HG03097 (cell line): Measurements from ENCODE around the gene KSR2.

Experiments
- ATAC-seq: cut with Tn5 transposase; IDR thresholded peaks from one replicate; pipeline ENCODE4 v1.9.1; 2021; ENCODE audit not compliant: unreplicated experiment, low FRiP score

The KSR2 gene

GRCh38 chr12:117438809-117439208 lies 530.0 kb downstream of the KSR2 start:
- ATAC-seq: no peak

DNA sequence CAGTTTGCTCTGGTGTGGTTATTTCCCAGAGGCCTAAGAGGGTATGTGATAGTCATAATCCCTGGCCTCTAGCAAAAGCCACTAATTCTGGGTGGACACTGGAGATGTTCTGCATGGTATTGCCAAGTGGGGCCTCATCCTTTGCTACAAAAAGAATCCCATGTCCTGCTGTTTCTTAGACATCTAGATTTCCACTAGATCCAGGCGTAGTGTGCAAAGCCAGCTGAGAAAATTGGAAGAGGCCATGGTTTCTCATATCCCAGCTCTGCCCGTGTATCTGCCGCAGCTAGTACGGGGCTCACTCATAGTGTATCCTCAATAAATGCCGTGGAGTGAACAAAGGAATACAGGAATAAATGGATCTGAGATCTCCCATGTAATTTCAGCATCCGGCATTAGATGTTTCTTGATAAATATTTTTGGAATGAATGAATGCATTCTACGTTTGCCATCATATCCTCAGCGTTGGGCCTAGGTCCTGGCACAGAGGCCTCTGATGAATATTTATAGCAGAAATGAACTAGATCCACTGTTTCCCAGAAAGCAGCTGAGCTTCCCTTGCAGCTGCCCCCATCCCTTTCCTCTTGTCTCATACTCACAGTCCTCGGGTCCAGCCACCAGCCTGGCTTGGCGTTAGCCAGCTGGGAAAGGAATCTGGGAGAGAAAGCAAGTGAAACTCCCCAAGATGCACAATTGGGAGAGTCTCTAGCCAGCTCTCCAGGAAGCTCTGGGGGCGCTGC lies 531.1 kb downstream of the KSR2 start:
- ATAC-seq: no peak

- ATAC-seq: no peak
Observed at GRCh38 chr12:117433878-117434277, 534.9 kb downstream of the KSR2 start.

DNA sequence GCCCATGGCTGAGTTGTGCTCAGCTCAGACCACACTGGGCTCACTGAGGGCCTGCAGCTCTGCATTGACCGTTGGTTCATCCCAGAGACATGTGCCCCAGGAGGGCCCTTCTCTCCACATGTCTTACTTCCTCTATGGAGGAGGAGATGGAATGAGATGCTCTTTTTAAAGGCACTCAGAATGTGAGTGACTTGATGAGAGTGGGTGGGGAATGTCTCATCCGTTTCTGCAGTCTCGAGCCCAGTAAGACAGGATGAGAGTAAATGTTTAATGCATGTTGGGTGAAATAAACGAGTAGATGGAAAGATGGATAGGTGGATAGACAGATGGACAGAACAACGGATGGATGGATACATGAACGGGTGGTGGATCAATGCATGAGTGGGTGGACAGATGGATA lies 538.5 kb downstream of the KSR2 start:
- ATAC-seq: no peak

- no peak for ATAC-seq
Observed at GRCh38 chr12:117427211-117427610, 541.6 kb downstream of the KSR2 start.

- ATAC-seq: no peak
Observed at GRCh38 chr12:117421987-117422386, 546.8 kb downstream of the KSR2 start.

DNA sequence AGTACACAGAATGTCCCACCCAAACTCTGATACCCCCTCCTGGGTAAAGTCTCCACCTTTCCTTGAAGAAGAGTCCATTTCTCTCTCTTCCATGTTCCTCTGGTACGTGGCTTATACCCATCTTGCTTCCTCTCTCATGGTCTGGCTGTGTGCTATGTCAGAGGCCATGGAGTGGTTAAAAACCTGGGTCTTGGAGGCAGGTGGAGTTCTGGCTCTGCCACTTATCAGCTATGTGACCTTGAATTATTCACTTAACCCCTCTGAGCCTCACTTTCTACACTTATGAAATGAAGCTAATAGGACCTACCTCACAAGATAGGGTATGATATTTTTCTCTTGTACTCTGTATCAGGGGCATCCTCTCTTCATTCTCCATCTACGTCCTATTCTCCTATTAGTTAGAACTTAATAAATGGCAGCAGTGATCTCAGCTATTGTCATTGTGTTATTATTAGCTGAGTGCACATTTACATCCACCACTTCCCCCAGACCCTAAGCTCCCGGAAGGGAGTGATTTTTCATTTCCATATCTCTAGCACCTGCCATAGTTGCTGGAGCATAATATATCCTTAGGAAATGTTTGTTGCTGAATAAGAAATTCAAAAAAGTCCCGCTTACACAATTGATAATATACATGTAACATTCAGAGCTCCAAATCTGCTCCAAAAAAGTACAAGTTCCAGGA lies 547.6 kb downstream of the KSR2 start:
- ATAC-seq: no peak

DNA sequence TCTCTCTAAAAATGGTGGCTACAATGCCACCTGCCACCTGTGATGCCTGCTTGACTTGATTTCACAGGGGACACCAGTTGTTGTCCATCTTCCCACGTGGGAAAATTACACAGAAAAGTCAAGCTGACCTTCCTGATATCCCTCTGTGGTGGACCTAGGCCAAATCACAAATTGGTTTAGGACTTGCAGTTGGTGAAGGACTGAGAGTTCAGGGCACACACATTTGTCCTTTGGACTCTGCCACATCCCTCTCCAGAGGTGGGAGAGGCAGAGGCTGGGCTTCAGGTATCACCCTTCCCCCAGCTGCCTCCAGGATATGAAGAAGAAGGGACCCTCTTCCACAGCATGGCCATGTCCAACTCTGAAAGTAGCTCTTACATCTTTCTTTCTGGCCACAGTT lies 551.8 kb downstream of the KSR2 start:
- no peak for ATAC-seq

- no peak for ATAC-seq
Observed at GRCh38 chr12:117412465-117413188, 556.2 kb downstream of the KSR2 start.

- no peak for ATAC-seq
Observed at GRCh38 chr12:117409286-117409685, 559.5 kb downstream of the KSR2 start.

DNA sequence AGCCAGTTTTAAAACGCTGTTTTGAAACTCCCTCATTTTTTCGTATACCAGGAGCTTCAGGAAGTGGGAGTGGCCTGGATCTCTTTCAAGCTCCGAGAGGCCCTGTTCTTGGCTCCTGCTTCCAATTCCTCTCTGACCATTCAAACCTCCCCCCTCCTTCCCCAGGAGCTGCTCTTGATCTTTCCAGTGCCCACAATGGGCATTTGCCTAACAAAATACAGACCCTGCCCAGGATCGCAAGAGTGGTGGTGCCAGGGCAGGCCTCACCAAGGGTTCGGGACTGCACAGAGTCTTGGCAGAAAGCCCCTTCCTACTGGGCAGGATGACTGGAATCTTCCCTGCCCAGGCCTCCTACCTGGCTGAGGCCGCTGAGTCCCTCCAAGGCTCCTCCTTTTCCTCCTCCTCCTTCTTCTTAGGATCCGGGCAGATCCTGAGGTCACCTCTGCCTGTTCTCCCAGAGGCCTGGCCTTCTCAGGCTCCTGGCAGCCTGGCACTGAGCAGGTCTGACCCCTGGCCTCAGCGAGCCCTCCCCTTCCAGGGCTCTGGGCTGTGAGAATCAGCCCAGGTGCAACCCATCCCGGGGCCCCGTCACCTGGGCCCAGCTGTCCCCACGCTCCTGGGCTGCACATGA lies 560.5 kb downstream of the KSR2 start:
- no peak for ATAC-seq

GRCh38 chr12:117404940-117405339 lies 563.9 kb downstream of the KSR2 start:
- no peak for ATAC-seq

- ATAC-seq: no peak
Observed at GRCh38 chr12:117404203-117404853, 564.5 kb downstream of the KSR2 start.

GRCh38 chr12:117403586-117404139 lies 565.1 kb downstream of the KSR2 start:
- ATAC-seq: no peak
